OCI-LY1 (cell line): Measurements from ENCODE around the gene C4orf17.

Source experiments
- CTCF ChIP-seq: fragments of 200-600 bp; sonication (generic), shearing (Covaris generic); IDR thresholded peaks from 2 replicates; pipeline ENCODE4 v1.5.1; 2017; ENCODE audit warnings: mild to moderate bottlenecking, antibody characterized with exemption, low read length, moderate library complexity, mixed read lengths
- EZH2 ChIP-seq: fragments of 200-600 bp; sonication (generic), shearing (Covaris generic); IDR thresholded peaks from 2 replicates; pipeline ENCODE4 v1.8.0; 2017; ENCODE audit warnings: borderline replicate concordance, mixed run types, mild to moderate bottlenecking, antibody characterized with exemption, low read length, moderate library complexity, mixed read lengths

GRCh38 chr4:99506781-99507180, 4.0 kb upstream of the C4orf17 start:
- no peak for TF ChIP-seq CTCF
- no peak for TF ChIP-seq EZH2
